MM.1S (cell line): ENCODE measurements around the gene CYP2R1.
A peak's percentile ranks its signal among the peaks of the same experiment; 100 is the strongest.

ENCODE experiments used
- DNase-seq: peaks from one replicate; pipeline ENCODE4 v3.0.0-alpha.2; 2015
- H2AFZ ChIP-seq: fragments of 300-600 bp; sonication (generic); 2 replicates; pipeline ENCODE4 v1.6.0; 2016; ENCODE audit warnings: antibody characterized with exemption, low read length
- H3F3A ChIP-seq: fragments of 300-600 bp; sonication (generic); 2 replicates; pipeline ENCODE4 v1.6.1; 2016; ENCODE audit warnings: mild to moderate bottlenecking, antibody characterized with exemption, low read length, moderate library complexity, mixed read lengths; ENCODE audit not compliant: insufficient read depth
- H3K27ac ChIP-seq: fragments of 300-600 bp; sonication (generic); 2 replicates; pipeline ENCODE4 v1.5.1; 2016; ENCODE audit warnings: mild to moderate bottlenecking, low read length
- H3K27me3 ChIP-seq: fragments of 300-600 bp; sonication (generic); replicated peaks from 2 replicates; pipeline ENCODE4 v1.6.0; 2016; ENCODE audit warnings: low read length; ENCODE audit not compliant: insufficient read depth
- H3K36me3 ChIP-seq: fragments of 300-600 bp; sonication (generic); replicated peaks from 2 replicates; pipeline ENCODE4 v1.6.1; 2016; ENCODE audit warnings: mild to moderate bottlenecking, low read length, mixed read lengths; ENCODE audit not compliant: insufficient read depth
- H3K4me1 ChIP-seq: fragments of 300-600 bp; sonication (generic); 2 replicates; pipeline ENCODE4 v1.6.1; 2016; ENCODE audit warnings: low read length, mixed read lengths
- H3K4me2 ChIP-seq: fragments of 300-600 bp; sonication (generic); 2 replicates; pipeline ENCODE4 v1.6.0; 2016; ENCODE audit warnings: low read depth, low read length
- H3K4me3 ChIP-seq: fragments of 300-600 bp; sonication (generic); 2 replicates; pipeline ENCODE4 v1.5.1; 2016; ENCODE audit warnings: low read length, mixed read lengths
- H3K79me2 ChIP-seq: fragments of 300-600 bp; sonication (generic); 2 replicates; pipeline ENCODE4 v1.6.1; 2016; ENCODE audit warnings: mixed run types, low read length, mixed read lengths
- H3K9ac ChIP-seq: fragments of 300-600 bp; sonication (generic); 2 replicates; pipeline ENCODE4 v1.6.1; 2016; ENCODE audit warnings: low read length, mixed read lengths
- H3K9me2 ChIP-seq: fragments of 300-600 bp; sonication (generic); replicated peaks from 2 replicates; pipeline ENCODE4 v1.6.1; 2016; ENCODE audit warnings: mild to moderate bottlenecking, low read length, mixed read lengths; ENCODE audit not compliant: insufficient read depth
- H3K9me3 ChIP-seq: fragments of 300-600 bp; sonication (generic); replicated peaks from 2 replicates; pipeline ENCODE4 v1.6.1; 2016; ENCODE audit warnings: mild to moderate bottlenecking, low read length, mixed read lengths; ENCODE audit not compliant: insufficient read depth
- H4K20me1 ChIP-seq: fragments of 300-600 bp; sonication (generic); 2 replicates; pipeline ENCODE4 v1.6.1; 2016; ENCODE audit warnings: mild to moderate bottlenecking, low read length, moderate library complexity, mixed read lengths; ENCODE audit not compliant: insufficient read depth
- EZH2 ChIP-seq: fragments of 300-600 bp; sonication (generic); optimal IDR thresholded peaks from 2 replicates; pipeline ENCODE3; 2017; ENCODE audit warnings: low read depth, mild to moderate bottlenecking, antibody characterized with exemption, low read length, mixed read lengths
- EZH2phosphoT487 ChIP-seq: fragments of 300-600 bp; sonication (generic); IDR thresholded peaks from 2 replicates; pipeline ENCODE4 v1.6.1; 2018; ENCODE audit warnings: antibody characterized with exemption, low read length
- TF ChIP-seq, protein P1 (sequence below): fragments of 300-600 bp; sonication (generic); IDR thresholded peaks from 2 replicates; pipeline ENCODE4 v1.5.1; 2016; ENCODE audit warnings: antibody characterized with exemption, low read length, mixed read lengths

Gene CYP2R1

DNA sequence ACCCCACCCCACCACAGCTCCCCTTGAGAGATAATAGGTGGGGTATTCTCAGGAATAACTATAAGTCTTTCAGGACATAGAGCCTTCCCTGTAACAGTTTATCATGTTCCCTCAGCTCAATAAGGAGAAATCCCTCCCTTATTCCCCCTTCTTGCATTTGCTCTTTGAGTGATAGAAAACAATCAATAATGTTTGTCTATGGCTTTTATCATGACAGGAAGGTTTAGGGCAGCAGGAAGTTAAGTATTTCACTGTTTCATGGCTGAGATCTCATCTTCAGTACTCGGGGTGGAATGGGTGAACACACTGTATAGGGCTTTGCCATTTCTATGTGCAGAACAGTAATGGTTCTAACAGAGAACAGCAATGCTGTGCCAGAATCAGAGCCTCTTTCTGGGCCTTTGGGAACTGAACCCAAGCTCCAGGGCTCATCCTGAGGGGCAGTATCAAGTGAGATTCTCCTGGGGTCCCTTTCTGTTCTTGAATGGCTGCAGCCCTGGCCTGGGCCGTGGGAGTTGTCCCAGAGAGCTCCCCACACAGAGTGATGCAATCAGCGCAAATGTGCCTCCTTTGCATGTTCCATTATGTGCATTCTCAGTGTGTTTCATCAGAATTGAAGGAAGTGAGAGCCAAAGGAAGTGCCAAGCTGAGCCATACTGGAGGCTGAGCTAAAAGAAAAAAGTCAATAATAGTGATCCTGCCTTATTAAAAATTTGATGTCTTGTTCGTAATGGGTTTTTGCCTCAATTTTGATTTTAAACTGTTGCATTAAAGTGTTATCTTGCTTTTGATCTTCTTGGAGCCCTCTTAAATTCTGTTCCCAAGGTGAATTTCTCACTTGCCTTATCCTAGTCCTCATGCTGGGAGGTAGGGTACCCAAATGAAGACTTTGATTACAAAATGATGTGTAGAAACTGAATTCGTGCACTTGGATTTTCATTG, 2.9 kb upstream of the CYP2R1 start:
- no peaks in the 10 kb centered on the region for H3K9me3 ChIP-seq
- peaks cover 16% of the 10 kb centered on the region for H3K4me1 ChIP-seq
- no peaks in the 10 kb centered on the region for H3K9me2 ChIP-seq
- peaks cover 4% of the 10 kb centered on the region; the same call in 1 of the 2 replicates for H3K79me2 ChIP-seq
- H2AFZ ChIP-seq: peak overlapping the region; percentile 14
- H3K36me3 ChIP-seq: no peaks in the 10 kb centered on the region
- no peak overlapping the region for H3K4me3 ChIP-seq
- no peak overlapping the region for H3K27ac ChIP-seq
- H4K20me1 ChIP-seq: no peaks in the 10 kb centered on the region
- no peak for DNase-seq
- TF ChIP-seq, protein P1, sequence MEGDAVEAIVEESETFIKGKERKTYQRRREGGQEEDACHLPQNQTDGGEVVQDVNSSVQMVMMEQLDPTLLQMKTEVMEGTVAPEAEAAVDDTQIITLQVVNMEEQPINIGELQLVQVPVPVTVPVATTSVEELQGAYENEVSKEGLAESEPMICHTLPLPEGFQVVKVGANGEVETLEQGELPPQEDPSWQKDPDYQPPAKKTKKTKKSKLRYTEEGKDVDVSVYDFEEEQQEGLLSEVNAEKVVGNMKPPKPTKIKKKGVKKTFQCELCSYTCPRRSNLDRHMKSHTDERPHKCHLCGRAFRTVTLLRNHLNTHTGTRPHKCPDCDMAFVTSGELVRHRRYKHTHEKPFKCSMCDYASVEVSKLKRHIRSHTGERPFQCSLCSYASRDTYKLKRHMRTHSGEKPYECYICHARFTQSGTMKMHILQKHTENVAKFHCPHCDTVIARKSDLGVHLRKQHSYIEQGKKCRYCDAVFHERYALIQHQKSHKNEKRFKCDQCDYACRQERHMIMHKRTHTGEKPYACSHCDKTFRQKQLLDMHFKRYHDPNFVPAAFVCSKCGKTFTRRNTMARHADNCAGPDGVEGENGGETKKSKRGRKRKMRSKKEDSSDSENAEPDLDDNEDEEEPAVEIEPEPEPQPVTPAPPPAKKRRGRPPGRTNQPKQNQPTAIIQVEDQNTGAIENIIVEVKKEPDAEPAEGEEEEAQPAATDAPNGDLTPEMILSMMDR: no peak
- TF ChIP-seq EZH2 (no peak), EZH2phosphoT487 (no peak)
- H3K4me2 ChIP-seq: no peak overlapping the region
- H3K9ac ChIP-seq: no peak overlapping the region
- H3F3A ChIP-seq: peaks cover 6% of the 10 kb centered on the region; the same call in 1 of the 2 replicates
- no peaks in the 10 kb centered on the region for H3K27me3 ChIP-seq

DNA sequence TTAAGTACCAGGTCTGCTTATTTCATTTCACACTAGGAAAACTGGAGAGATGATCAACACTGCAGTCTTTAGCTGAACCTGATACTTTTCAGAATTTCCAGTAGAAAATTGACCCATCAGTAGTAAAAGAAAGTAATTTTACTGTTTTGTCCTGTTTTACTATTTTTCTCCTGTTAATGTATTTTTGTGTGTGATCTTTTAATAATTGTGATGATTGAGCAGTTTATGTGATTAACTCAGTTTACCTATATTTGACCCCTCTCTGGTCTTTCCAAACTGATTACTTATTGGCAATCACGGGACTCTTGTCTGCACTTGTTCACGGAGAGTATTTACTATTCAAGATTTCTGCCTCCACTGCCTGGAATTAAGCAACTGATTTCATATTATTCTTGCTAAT, 546 bp upstream of the CYP2R1 start:
- peak overlapping the region; percentile 85 for H3K4me2 ChIP-seq
- no peaks in the 10 kb centered on the region for H3K27me3 ChIP-seq
- peaks cover 16% of the 10 kb centered on the region for H3K4me1 ChIP-seq
- H2AFZ ChIP-seq: peak overlapping the region; percentile 90
- no peak for DNase-seq
- TF ChIP-seq, protein P1: no peak
- no peak for TF ChIP-seq EZH2
- no peak for TF ChIP-seq EZH2phosphoT487
- peaks cover 6% of the 10 kb centered on the region; the same call in 1 of the 2 replicates for H3K79me2 ChIP-seq
- H3K36me3 ChIP-seq: no peaks in the 10 kb centered on the region
- H3K9me3 ChIP-seq: no peaks in the 10 kb centered on the region
- H3K4me3 ChIP-seq: peak overlapping the region; percentile 87
- no peaks in the 10 kb centered on the region for H3K9me2 ChIP-seq
- H3K9ac ChIP-seq: no peak overlapping the region
- H3K27ac ChIP-seq: no peak overlapping the region; the same call in 1 of the 2 replicates
- peaks cover 6% of the 10 kb centered on the region; the same call in 1 of the 2 replicates for H3F3A ChIP-seq
- H4K20me1 ChIP-seq: no peaks in the 10 kb centered on the region

- Histone ChIP-seq H3F3A (peaks cover 6% of the 10 kb centered on the region; the same call in 1 of the 2 replicates), H3K4me1 (peaks cover 16% of the 10 kb centered on the region), H3K36me3 (no peaks in the 10 kb centered on the region), H3K9me2 (no peaks in the 10 kb centered on the region), H3K27me3 (no peaks in the 10 kb centered on the region), H3K27ac (peak overlapping the region; percentile 79), H4K20me1 (no peaks in the 10 kb centered on the region), H3K4me3 (peak overlapping the region; percentile 87), H3K4me2 (peak overlapping the region; percentile 85), H2AFZ (peak overlapping the region; percentile 90), H3K79me2 (peaks cover 6% of the 10 kb centered on the region; the same call in 1 of the 2 replicates), H3K9me3 (no peaks in the 10 kb centered on the region), H3K9ac (peak overlapping the region; percentile 70)
- peak; percentile 93 for DNase-seq
- TF ChIP-seq EZH2 (no peak), EZH2phosphoT487 (no peak)
- TF ChIP-seq, protein P1: no peak
Measured at GRCh38 chr11:14891143-14892035, 642 bp downstream of the CYP2R1 start.
